HCT116 (cell line): Measurements from ENCODE around the gene PSKH1. TPM values are rescaled to one million over a fixed set of nuclear protein-coding genes. Genes with fewer than 3 reads are reported as not detected.

ENCODE experiments used
- ATAC-seq: fragments of 200-7000 bp; cut with Tn5 transposase; 2 replicates; pipeline ENCODE4 v1.9.1; 2020; ENCODE audit warnings: mild to moderate bottlenecking, moderate library complexity
- BruUV-seq: library from RNA; stranded (reverse); fragments of 400-500 nt; replicated peaks from 2 replicates; lab custom pipeline; 2021; lab: Mats Ljungman, UMichigan
- CTCF ChIA-PET: fragments of 300-600 bp; sonication (Branson Sonifier 250); formaldehyde crosslinking; loops from one replicate; lab custom pipeline; 2021; ENCODE audit warnings: antibody characterized with exemption; lab: Charles Lee
- POLR2A ChIA-PET: fragments of 300-600, 350-600 bp; sonication (Branson Sonifier 250); formaldehyde crosslinking; loops from one replicate; lab custom pipeline; 2021; ENCODE audit warnings: antibody characterized with exemption; lab: Charles Lee
- RAD21 ChIA-PET, 2 experiments: fragments of 300-600 bp; sonication (Branson Sonifier 250); formaldehyde crosslinking; loops; one replicate each; lab custom pipeline; 2023; ENCODE audit warnings: low total read pairs in 2 of 2; ENCODE audit not compliant: uncharacterized antibody in 2 of 2, unreplicated experiment in 2 of 2, low non-redundant PET in 1 of 2; lab: Charles Lee
- DNase-seq: peaks from one replicate; pipeline ENCODE4 v3.0.0-alpha.2; 2010; ENCODE audit warnings: low read depth, low spot score
- H2AFZ ChIP-seq: fragments of 200-600 bp; shearing (Covaris generic), sonication (generic); 2 replicates; pipeline ENCODE4 v1.6.1; 2017; ENCODE audit warnings: low read depth, mixed run types, mixed read lengths, antibody characterized with exemption, low read length; ENCODE audit not compliant: poor library complexity, severe bottlenecking
- H3K27ac ChIP-seq: 2 replicates; pipeline ENCODE4 v1.5.1; 2012; ENCODE audit warnings: low read depth, low read length
- H3K27me3 ChIP-seq: fragments of 200-600 bp; sonication (generic); 2 replicates; pipeline ENCODE4 v1.6.1; 2016; ENCODE audit warnings: mixed run types, low read length, mixed read lengths; ENCODE audit not compliant: insufficient read depth
- H3K36me3 ChIP-seq, 2 experiments: fragments of 200-500 bp in 1 of 2; fragments of 200-600 bp in 1 of 2; sonication (Bioruptor generic) in 1 of 2; sonication (generic) in 1 of 2; 2 replicates each; pipeline versions ENCODE4 v1.5.1 to v1.6.1; 2014 to 2016; ENCODE audit warnings: low read length in 2 of 2, inconsistent platforms in 1 of 2, mixed read lengths in 1 of 2, mixed run types in 1 of 2; ENCODE audit not compliant: insufficient read depth in 2 of 2, control insufficient read depth in 1 of 2
- H3K4me1 ChIP-seq, 2 experiments: fragments of 200-600 bp in 1 of 2; sonication (generic) in 1 of 2; 2 replicates each; pipeline versions ENCODE4 v1.5.1 to v1.6.1; 2012 to 2017; ENCODE audit warnings: low read length in 2 of 2, inconsistent platforms in 1 of 2, mild to moderate bottlenecking in 1 of 2, mixed read lengths in 1 of 2, mixed run types in 1 of 2, moderate library complexity in 1 of 2; ENCODE audit not compliant: insufficient read depth in 2 of 2, control insufficient read depth in 1 of 2
- H3K4me2 ChIP-seq: fragments of 200-600 bp; sonication (generic); 2 replicates; pipeline ENCODE4 v1.6.1; 2017; ENCODE audit warnings: mixed run types, low read length, mixed read lengths
- H3K4me3 ChIP-seq, 2 experiments: fragments of 200-600 bp in 1 of 2; sonication (generic) in 1 of 2; replicated peaks in 1 of 2; 2 replicates each; pipeline ENCODE4 v1.5.1; 2011 to 2016; ENCODE audit warnings: low read length in 2 of 2, control low read depth in 1 of 2, low read depth in 1 of 2, mild to moderate bottlenecking in 1 of 2, mixed read lengths in 1 of 2, mixed run types in 1 of 2
- H3K79me2 ChIP-seq: fragments of 200-600 bp; sonication (generic); 2 replicates; pipeline ENCODE4 v1.6.1; 2017; ENCODE audit warnings: mild to moderate bottlenecking, mixed run types, low read length, moderate library complexity, mixed read lengths; ENCODE audit not compliant: insufficient read depth
- H3K9ac ChIP-seq: fragments of 200-600 bp; sonication (generic); 2 replicates; pipeline ENCODE4 v1.6.1; 2016; ENCODE audit warnings: low read length, mixed read lengths
- H3K9me2 ChIP-seq: fragments of 200-600 bp; sonication (generic), shearing (Covaris generic); 2 replicates; pipeline ENCODE4 v1.6.1; 2017; ENCODE audit warnings: mixed run types, mild to moderate bottlenecking, moderate library complexity; ENCODE audit not compliant: insufficient read depth
- H3K9me3 ChIP-seq, 2 experiments: fragments of 200-500 bp in 1 of 2; fragments of 200-600 bp in 1 of 2; sonication (Bioruptor generic) in 1 of 2; sonication (generic) in 1 of 2; 2 replicates each; pipeline ENCODE4 v1.6.1; 2014 to 2017; ENCODE audit warnings: low read length in 2 of 2, mixed read lengths in 2 of 2, inconsistent platforms in 1 of 2, low read depth in 1 of 2, mild to moderate bottlenecking in 1 of 2, mixed run types in 1 of 2, moderate library complexity in 1 of 2; ENCODE audit not compliant: control insufficient read depth in 1 of 2, insufficient read depth in 1 of 2
- H4K20me1 ChIP-seq: fragments of 200-600 bp; sonication (generic), shearing (Covaris generic); 2 replicates; pipeline ENCODE4 v1.6.1; 2017; ENCODE audit warnings: mixed run types, mild to moderate bottlenecking, moderate library complexity; ENCODE audit not compliant: insufficient read depth
- POLR2A ChIP-seq: IDR thresholded peaks from 2 replicates; pipeline ENCODE4 v1.7.0; 2011; ENCODE audit warnings: borderline replicate concordance; ENCODE audit not compliant: insufficient read depth, insufficient read length; ENCODE audit errors: extremely low read depth
- RAD21 ChIP-seq: IDR thresholded peaks from 2 replicates; pipeline ENCODE4 v1.6.1; 2012; ENCODE audit warnings: low read depth, mild to moderate bottlenecking
- YY1 ChIP-seq: IDR thresholded peaks from 2 replicates; pipeline ENCODE4 v1.6.1; 2011; ENCODE audit warnings: low read length, low read depth, moderate library complexity, mild to moderate bottlenecking; ENCODE audit not compliant: insufficient replicate concordance; ENCODE audit errors: extremely low read depth
- ZBTB33 ChIP-seq: IDR thresholded peaks from 2 replicates; pipeline ENCODE4 v1.6.1; 2011; ENCODE audit warnings: mild to moderate bottlenecking, low read length, moderate library complexity; ENCODE audit not compliant: insufficient replicate concordance; ENCODE audit errors: extremely low read depth
- ZFX ChIP-seq: fragments of 450-650 bp; IDR thresholded peaks from 2 replicates; pipeline ENCODE4 v1.6.1; 2017
- ZNF274 ChIP-seq: fragments of 200-500 bp; sonication (Bioruptor generic); IDR thresholded peaks from 2 replicates; pipeline ENCODE4 v1.6.1; 2014; ENCODE audit warnings: mild to moderate bottlenecking, low read depth, low read length, inconsistent platforms
- intact Hi-C: fragments of 100-400 bp; cut with micrococcal nuclease; formaldehyde crosslinking; loops from 2 replicates; pipeline ENCODE4 v1.10.0; 2022
- total RNA-seq: library from RNA; stranded (reverse); gene quantifications from one replicate; pipeline ENCODE4 v1.2.1, GENCODE V29; 2021; ENCODE audit not compliant: unreplicated experiment
- TF ChIP-seq, protein P1 (sequence below): IDR thresholded peaks from 2 replicates; pipeline ENCODE4 v1.6.1; 2012; ENCODE audit warnings: low read depth

The PSKH1 gene
- total RNA-seq, 1 experiment from 2014 or later, result 16.2 TPM

GRCh38 chr16:67865318-67865717, 27.7 kb upstream of the PSKH1 start (continued):
- TF ChIP-seq, protein P1, sequence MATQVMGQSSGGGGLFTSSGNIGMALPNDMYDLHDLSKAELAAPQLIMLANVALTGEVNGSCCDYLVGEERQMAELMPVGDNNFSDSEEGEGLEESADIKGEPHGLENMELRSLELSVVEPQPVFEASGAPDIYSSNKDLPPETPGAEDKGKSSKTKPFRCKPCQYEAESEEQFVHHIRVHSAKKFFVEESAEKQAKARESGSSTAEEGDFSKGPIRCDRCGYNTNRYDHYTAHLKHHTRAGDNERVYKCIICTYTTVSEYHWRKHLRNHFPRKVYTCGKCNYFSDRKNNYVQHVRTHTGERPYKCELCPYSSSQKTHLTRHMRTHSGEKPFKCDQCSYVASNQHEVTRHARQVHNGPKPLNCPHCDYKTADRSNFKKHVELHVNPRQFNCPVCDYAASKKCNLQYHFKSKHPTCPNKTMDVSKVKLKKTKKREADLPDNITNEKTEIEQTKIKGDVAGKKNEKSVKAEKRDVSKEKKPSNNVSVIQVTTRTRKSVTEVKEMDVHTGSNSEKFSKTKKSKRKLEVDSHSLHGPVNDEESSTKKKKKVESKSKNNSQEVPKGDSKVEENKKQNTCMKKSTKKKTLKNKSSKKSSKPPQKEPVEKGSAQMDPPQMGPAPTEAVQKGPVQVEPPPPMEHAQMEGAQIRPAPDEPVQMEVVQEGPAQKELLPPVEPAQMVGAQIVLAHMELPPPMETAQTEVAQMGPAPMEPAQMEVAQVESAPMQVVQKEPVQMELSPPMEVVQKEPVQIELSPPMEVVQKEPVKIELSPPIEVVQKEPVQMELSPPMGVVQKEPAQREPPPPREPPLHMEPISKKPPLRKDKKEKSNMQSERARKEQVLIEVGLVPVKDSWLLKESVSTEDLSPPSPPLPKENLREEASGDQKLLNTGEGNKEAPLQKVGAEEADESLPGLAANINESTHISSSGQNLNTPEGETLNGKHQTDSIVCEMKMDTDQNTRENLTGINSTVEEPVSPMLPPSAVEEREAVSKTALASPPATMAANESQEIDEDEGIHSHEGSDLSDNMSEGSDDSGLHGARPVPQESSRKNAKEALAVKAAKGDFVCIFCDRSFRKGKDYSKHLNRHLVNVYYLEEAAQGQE, result no peak
- TF ChIP-seq ZNF274, result no peak
- peak; percentile 72 for TF ChIP-seq RAD21
- TF ChIP-seq ZBTB33, result no peak
- TF ChIP-seq, all 23 proteins: peak for 4

GRCh38 chr16:67868290-67868689, 24.8 kb upstream of the PSKH1 start:
- Histone ChIP-seq H3K27me3 (no peaks in the 10 kb centered on the region), H3K4me1 (peaks cover 0 to 17% of the 10 kb centered on the region in 2 experiments; a peak in 2 of 4 replicates), H3K36me3 (peaks cover 33 to 38% of the 10 kb centered on the region in 2 experiments; a peak in 3 of 4 replicates), H4K20me1 (no peaks in the 10 kb centered on the region), H3K4me2 (no peak overlapping the region), H3K4me3 (no peak overlapping the region), H3K9me3 (no peaks in the 10 kb centered on the region), H3K27ac (no peak overlapping the region), H2AFZ (no peak overlapping the region), H3K9me2 (no peaks in the 10 kb centered on the region), H3K9ac (no peak overlapping the region), H3K79me2 (peaks cover 35% of the 10 kb centered on the region)
- ATAC-seq (no peak), DNase-seq (no peak)
- ChIA-PET CTCF (no interaction called here), POLR2A (no interaction called here), RAD21 (no interaction called here)
- no TSS peak for BruUV-seq
- intact Hi-C loops, result no loop called here
- TF ChIP-seq POLR2A, result no peak
- no peak for TF ChIP-seq ZFX
- TF ChIP-seq YY1, result no peak
